Progenitor cell of endocrine pancreas (in vitro differentiated cells): ENCODE results near the gene RAP1GAP2. TPM values are rescaled to one million over a fixed set of nuclear protein-coding genes. Genes with fewer than 3 reads are reported as not detected.

Source experiments
- DNase-seq: peaks from one replicate; pipeline ENCODE4 v3.0.0; 2021; ENCODE audit warnings: low spot score; ENCODE audit not compliant: unreplicated experiment
- H3K27ac Mint-ChIP-seq: 2 replicates; pipeline ENCODE4 v1.8.0; 2021; ENCODE audit warnings: mild to moderate bottlenecking, moderate library complexity, mixed read lengths
- H3K27me3 Mint-ChIP-seq: 2 replicates; pipeline ENCODE4 v1.8.0; 2021; ENCODE audit warnings: mixed read lengths
- H3K36me3 Mint-ChIP-seq: 2 replicates; pipeline ENCODE4 v1.8.0; 2022; ENCODE audit warnings: mixed read lengths; ENCODE audit not compliant: insufficient read depth
- H3K4me1 Mint-ChIP-seq: 2 replicates; pipeline ENCODE4 v1.8.0; 2021; ENCODE audit warnings: low read depth, mixed read lengths
- H3K4me3 Mint-ChIP-seq: 2 replicates; pipeline ENCODE4 v1.8.0; 2021; ENCODE audit warnings: low read depth, mild to moderate bottlenecking, moderate library complexity, mixed read lengths
- H3K9me3 Mint-ChIP-seq: 2 replicates; pipeline ENCODE4 v1.8.0; 2021; ENCODE audit warnings: low read depth, mixed read lengths
- CTCF ChIP-seq: fragments of 200-600 bp; sonication (generic); IDR thresholded peaks from one replicate; pipeline ENCODE4 v1.5.0; 2021; ENCODE audit warnings: antibody characterized with exemption, mild to moderate bottlenecking; ENCODE audit not compliant: unreplicated experiment
- total RNA-seq: library from RNA; stranded (reverse); gene quantifications from 2 replicates; pipeline ENCODE4 v1.2.1, GENCODE V29; 2021

The RAP1GAP2 gene
- total RNA-seq, 1 donor from 2014 or later = 116 TPM

- peaks cover 5% of the 10 kb centered on the region for H3K36me3 Mint-ChIP-seq
Observed at GRCh38 chr17:2946144-2946543, 149.9 kb downstream of the RAP1GAP2 start.

GRCh38 chr17:2947588-2947950, 151.3 kb downstream of the RAP1GAP2 start:
- Mint-ChIP-seq H3K27ac (peak overlapping the region; percentile 35), H3K27me3 (no peaks in the 10 kb centered on the region), H3K4me3 (no peak overlapping the region), H3K4me1 (peaks cover 3% of the 10 kb centered on the region), H3K36me3 (peaks cover 6% of the 10 kb centered on the region), H3K9me3 (no peaks in the 10 kb centered on the region)
- no peak for TF ChIP-seq CTCF
- DNase-seq = no peak

More at GRCh38 chr17:2946144-2946543, 149.9 kb downstream of the RAP1GAP2 start:
- TF ChIP-seq CTCF = no peak
- no peak for DNase-seq
- no peaks in the 10 kb centered on the region for H3K27me3 Mint-ChIP-seq
- peak overlapping the region; percentile 20 for H3K27ac Mint-ChIP-seq
- no peaks in the 10 kb centered on the region for H3K9me3 Mint-ChIP-seq
- peaks cover 5% of the 10 kb centered on the region for H3K4me1 Mint-ChIP-seq
- H3K4me3 Mint-ChIP-seq = no peak overlapping the region

- DNase-seq = no peak
- Mint-ChIP-seq H3K36me3 (peaks cover 6% of the 10 kb centered on the region), H3K4me3 (no peak overlapping the region), H3K9me3 (no peaks in the 10 kb centered on the region), H3K27me3 (no peaks in the 10 kb centered on the region), H3K27ac (peak overlapping the region; percentile 35), H3K4me1 (peaks cover 3% of the 10 kb centered on the region)
- TF ChIP-seq CTCF = no peak
Observed at GRCh38 chr17:2947996-2948550, 151.8 kb downstream of the RAP1GAP2 start.

- H3K9me3 Mint-ChIP-seq = no peaks in the 10 kb centered on the region
- H3K36me3 Mint-ChIP-seq = peaks cover 6% of the 10 kb centered on the region
- H3K4me3 Mint-ChIP-seq = no peak overlapping the region
- no peaks in the 10 kb centered on the region for H3K27me3 Mint-ChIP-seq
- DNase-seq = no peak
- TF ChIP-seq CTCF = no peak
- H3K27ac Mint-ChIP-seq = no peak overlapping the region
- peaks cover 3% of the 10 kb centered on the region for H3K4me1 Mint-ChIP-seq
Observed at GRCh38 chr17:2948721-2949468, 152.7 kb downstream of the RAP1GAP2 start.

DNA sequence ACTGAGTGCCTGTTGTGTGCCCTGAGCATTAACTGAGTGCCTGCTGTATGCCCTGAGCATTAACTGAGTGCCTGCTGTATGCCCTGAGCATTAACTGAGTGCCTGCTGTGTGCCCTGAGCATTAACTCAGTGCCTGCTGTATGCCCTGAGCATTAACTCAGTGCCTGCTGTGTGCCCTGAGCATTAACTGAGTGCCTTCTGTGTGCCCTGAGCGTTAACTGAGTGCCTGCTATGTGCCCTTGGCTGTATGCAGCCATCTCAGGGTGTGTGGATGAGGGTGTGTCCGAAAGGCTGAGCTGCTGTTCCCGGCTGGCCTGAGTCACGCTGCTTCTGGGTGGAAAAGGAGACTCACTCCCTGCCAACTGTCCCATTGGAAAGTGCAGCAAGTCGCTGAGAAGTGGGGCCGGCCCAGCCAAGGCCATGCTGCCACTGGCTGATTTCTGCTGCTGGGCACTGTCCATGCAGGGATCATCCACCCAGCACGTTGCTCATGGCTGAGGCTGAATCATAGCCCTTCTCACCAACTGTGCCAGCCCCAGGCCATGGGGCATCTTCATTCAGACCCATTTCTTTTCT, 153.3 kb downstream of the RAP1GAP2 start:
- Mint-ChIP-seq H3K36me3 (peaks cover 4% of the 10 kb centered on the region), H3K4me1 (no peaks in the 10 kb centered on the region), H3K4me3 (no peak overlapping the region), H3K27ac (no peak overlapping the region), H3K27me3 (no peaks in the 10 kb centered on the region), H3K9me3 (no peaks in the 10 kb centered on the region)
- DNase-seq = no peak
- no peak for TF ChIP-seq CTCF
